NCI-H748 (cell line): ENCODE data around the gene KAZALD1.

Experiments
- DNase-seq: peaks from one replicate; lab custom pipeline; 2025; ENCODE audit not compliant: unreplicated experiment; lab: John Stamatoyannopoulos, UW

KAZALD1 gene

DNA sequence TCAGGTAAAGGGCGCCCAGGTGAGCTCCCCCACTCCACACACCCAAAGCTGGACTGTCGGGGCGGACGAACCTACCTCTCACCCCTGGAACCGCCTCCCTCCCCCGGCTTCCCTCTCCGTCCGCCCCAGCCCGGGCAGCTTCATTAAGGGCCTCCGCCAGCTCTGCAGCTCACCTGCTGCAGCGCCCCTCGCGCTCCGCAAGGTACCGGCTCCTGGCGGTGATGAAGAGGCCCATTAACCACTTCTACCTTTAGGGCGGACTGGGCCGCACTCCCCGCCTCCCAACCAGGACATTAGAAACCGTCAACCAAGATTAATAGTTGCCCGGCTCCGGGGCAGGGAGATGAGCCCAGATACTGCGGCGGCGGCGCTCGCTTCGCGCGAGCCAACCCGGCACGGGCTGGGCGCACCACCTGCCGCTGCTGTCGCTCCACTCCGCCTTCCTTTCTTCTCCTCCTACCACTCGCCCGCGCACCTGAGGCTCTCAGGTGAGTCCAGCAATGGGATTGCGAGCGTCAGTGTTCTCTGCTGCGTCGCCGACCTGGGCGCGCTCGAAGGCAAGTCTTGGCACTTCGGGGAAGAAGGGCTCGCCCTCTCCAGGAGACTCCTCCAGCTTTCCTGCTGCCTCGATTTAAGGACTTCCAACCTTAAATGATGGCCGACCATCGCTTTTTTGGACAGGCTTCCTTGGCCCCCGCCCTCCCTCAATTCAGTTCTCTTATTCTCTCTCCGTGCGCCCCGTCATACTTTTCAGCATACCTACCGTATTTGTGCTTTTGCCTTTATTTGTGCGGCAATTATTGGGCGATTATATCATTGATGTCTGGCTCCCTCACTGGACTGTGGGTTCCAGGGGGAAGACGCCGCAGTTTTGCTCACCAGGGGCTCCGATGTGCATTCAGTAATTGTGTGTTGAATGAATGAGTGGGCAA, 13.6 kb upstream of the KAZALD1 start:
- DNase-seq = peak; percentile 89

DNA sequence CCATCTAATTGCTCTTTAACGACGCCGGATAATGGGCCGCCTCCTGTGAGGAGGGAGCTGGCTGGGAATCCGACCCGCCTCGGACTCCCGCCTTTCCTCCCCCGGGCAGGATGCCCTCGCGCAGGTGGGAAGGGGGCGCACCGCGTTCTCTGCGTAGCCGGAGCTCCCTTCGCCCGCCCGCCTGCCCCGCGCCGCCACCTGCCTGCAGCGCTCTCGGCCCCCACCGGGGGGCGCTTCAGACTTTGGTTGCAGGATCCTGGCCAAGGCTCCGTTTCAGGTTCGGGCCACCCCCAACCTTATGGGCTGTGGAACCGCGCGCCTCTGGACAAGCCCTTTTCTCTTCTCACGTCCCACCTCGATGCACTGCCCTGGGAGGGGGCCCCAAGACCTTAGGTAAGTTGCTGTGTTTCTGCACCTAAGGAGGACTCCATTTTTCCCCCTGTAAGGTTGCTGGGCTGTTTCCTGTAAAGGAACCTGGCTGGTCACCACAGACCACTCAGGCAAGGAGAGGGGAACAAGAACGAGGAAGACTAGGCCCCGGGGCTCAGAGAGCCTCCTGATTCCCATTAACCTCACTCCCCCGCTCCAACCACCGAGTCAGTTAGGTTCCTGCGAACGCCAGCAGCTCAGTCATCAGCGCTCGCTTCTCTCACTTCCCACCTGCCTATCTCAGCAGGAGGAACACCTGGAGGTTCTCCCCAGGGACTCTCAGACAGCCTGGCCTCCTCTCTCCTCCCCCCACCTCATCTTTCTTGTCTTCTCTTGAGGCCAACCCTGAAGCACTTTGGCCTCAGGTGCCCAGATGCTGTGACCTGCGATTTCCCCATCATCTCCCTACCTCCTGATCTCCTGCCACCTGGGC, 11.3 kb upstream of the KAZALD1 start:
- peak; percentile 86 for DNase-seq

GRCh38 chr10:101052285-101052684, 9.5 kb upstream of the KAZALD1 start:
- no peak for DNase-seq

GRCh38 chr10:101053516-101053915, 8.3 kb upstream of the KAZALD1 start:
- DNase-seq = no peak

DNA sequence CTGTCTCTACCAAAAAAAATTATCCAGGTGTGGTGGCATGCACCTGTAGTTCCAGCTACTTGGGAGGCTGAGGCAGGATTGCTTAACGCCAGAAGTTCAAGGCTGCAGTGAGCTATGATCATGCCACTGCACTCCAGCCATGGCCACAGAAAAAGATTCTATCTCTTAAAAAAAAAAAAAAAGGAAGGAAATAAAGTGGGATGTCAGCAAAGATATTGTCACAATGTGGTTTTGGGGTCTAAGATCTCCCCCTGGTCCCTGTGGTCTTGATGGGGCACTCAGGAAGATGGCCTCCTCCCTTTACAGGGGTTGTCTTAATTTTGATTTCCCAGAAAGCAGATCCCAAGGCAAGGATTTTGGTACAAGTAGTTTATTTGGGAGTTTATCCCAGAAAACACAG, 7.4 kb upstream of the KAZALD1 start:
- DNase-seq = no peak

GRCh38 chr10:101054876-101055275, 6.9 kb upstream of the KAZALD1 start:
- no peak for DNase-seq

DNA sequence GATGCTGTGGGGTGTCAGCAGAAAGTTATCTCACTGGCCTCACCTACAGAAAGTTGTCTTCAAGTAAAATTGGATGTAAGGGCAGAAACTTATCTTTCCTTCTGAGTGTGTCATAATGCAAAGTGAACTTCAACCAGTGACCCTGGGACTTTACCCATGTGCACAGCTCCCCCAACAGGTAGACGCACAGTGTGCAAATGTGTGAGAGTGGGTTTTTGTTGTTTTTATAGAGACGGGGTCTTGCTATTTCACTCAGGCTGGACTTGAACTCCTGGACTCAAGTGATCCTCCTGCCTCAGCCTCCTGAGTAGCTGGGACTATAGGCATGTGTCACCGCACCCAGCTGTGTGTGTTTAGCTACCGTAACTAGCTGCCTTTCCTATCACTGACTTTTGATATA, 6.4 kb upstream of the KAZALD1 start:
- no peak for DNase-seq

DNA sequence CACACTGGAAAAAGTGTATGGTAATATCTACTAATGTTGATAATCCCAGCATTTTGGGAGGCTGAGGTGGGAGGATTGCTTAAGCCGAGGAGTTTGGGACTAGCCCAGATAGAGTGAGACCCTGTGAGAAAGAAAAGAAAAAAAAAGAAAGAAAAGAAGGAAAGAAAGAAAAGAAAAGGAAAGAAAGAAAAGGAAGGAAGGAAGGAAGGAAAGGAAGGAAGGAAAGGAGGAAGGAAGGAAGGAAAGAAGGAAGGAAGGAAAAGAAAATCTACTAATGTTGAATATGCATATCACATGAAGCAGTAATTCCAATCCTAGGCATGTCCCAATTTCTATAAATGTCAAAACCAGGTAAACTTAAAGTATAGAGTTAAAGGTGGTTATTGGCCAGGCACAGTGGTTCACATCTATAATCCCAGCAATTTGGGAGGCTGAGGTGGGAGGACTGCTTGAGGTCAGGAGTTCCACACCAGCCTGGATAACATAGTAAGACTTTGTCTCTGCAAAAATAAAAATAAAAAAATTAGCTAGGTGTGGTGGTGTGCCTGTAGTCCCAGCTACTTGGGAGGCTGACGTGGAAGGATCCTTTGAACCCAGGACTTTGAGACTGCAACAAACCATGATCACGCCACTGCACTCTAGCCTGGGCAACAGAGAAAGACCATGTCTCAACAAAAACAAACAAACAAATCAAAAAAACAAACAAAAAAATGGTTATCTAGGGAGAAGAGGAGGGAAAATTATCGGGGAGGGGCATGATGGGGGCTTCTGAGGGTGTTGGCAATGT, 5.2 kb upstream of the KAZALD1 start:
- DNase-seq = no peak

GRCh38 chr10:101060036-101060950, 1.5 kb upstream of the KAZALD1 start:
- peak; percentile 90 for DNase-seq

DNA sequence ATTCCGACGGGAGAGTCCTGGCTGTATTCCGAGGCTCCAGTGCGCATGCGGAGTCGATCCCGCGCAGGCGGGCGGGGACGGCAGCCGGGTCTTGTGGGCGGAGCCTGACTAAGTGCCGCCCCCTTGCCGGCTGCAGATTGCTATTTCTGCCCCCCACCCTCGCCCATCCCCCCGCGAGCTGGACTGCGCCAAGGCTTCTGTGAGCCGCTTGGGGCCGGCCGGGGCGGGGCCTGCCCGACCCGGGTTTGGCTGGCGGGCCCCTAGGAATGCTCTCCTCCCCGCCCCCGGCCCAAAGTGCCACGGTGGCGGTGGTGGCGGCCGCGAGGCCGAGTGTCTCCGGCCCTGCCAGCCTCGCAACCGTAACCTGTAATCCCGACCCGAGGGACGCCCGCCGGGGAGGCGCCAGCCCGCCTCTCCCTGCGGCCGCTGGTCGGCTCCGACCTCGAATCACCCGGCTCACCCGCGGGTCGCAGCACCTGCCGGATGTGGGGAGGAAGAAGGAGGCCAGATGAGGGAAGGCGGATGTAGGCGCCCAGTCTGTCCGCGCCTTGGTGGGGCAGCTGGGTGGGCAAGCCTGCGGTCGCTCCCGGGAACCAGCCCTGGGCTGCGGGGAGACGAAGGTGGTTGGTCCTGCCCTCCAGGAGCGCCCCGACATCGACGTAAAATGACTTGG, 702 bp upstream of the KAZALD1 start:
- peak; percentile 87 for DNase-seq

- DNase-seq = peak; percentile 75
These were observed 652 bp downstream of the KAZALD1 start for GRCh38 chr10:101062232-101063049.

GRCh38 chr10:101063050-101063525, 1.3 kb downstream of the KAZALD1 start:
- no peak for DNase-seq

DNA sequence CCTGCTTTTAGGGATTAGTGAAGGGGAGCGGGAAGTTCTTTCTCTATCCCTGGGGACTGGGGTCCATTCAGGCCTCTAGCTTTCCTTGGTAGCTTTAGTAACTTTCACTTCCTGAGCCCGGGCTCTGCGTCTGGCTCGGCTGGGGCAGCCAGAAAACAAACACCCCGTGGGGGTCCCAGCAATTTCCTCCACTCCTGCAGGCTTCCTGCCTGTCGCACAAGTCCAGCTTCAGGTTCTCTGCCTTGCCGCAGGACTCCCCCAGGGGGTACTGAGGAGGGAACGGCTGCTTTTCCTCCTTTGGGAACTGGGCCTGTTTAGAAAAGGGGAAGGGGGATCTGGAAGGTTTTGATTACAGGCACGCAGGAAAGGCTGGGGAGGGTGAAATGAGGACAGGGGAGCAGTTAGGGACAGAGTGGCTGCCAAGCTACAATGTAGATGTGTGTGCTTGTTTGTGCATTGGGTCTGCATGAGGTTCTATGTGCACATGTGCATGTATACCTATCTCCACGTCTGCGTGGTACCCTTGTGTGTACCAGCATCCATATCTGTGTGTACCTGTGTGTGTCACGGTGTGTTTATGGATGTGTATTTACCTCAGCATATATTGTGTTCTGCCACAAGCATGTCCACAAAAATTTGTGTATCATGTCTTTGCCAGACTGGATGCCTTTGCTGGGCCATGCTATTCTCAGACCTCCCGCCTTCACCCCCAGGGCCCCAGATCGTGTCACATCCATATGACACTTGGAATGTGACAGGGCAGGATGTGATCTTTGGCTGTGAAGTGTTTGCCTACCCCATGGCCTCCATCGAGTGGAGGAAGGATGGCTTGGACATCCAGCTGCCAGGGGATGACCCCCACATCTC, 2.0 kb downstream of the KAZALD1 start:
- no peak for DNase-seq

GRCh38 chr10:101064415-101065030, 2.7 kb downstream of the KAZALD1 start:
- no peak for DNase-seq

DNA sequence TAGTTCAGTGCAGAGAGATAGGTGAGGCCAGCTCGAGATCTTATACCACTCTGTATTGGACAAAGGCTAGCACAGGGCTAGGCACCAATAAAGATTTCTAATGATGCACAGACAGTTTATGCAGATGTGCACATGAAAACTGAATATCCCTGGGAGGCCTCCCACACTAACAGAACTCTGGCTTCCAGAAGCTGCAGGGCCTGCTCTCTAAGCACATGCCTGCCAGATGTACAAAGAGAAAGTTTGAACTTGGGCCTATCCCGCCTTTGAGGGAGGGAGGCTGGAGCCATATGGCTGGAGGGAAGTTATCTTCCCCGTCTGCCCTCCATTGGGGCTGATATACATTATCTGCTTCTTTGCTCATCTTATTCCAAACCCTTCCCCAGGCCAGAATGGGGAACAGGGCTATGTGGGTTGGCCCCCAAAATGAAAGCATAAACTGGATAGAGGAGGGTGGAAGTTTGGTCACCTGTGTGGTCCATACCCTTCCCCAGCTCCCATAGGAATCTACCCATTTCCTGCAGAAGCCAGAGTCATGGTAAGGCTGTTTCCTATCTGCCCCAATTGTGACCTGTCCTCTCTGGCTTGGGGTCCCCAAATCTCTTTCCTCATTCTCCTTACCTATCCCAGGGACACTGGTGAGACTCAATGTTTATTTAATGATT, 3.8 kb downstream of the KAZALD1 start:
- no peak for DNase-seq

DNA sequence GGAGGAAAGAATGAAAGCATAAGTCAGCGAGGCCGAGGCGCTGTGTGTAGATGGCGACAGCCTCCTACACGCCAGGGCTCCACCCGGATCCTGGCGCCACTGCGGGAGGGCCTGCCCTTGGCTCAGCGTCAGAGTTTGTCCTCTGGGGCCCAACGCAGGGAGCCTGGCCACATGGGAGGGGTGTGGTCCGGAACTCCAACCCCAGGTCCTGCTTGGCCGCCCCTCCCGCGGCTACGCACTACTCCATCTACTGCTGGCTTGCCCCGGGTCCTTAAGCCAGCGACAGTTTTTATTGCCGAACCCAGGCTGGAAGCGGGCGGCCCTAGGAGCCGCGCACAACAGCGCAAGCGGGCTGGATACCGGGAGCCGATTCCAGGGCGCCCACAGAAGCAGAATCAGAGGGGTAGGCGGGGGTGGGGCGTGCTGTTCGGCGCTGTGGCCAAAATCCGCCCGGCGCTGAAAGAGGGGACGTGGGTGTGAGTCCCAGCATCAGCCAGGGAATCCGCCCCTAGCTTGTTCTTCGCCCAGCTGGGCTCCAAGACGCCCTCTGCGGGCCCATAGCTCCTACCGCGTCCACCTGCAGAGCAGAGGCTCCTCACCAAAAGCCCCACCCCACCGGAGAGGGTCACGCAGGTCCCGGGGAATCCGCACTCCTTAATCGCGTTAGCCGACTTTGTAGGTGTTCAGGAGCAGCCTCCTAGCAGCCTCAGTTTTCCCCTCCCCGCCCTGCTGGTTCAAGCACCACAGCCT, 4.5 kb downstream of the KAZALD1 start:
- DNase-seq = peak; percentile 63
